Choroid plexus epithelial cell (primary cell): Measurements from ENCODE around the gene PTPRF.
"Not testable (repeated sequence)": the region's sequence is repeated elsewhere in the genome, so short reads cannot be mapped to it uniquely, and the experiment has no call there.

Experiments
- DNase-seq: peaks from one replicate; pipeline ENCODE4 v3.0.0-alpha.2; 2010; ENCODE audit warnings: low read depth
- H3K4me3 ChIP-seq: 2 replicates; pipeline ENCODE4 v1.5.1; 2011; ENCODE audit warnings: low read depth, mild to moderate bottlenecking, control low read depth, low read length, moderate library complexity
- CTCF ChIP-seq: conservative IDR thresholded peaks from 2 replicates; pipeline ENCODE4 v1.5.1; 2011; ENCODE audit warnings: low read depth, mild to moderate bottlenecking, control low read depth, inconsistent platforms, low read length, moderate library complexity

The PTPRF gene

GRCh38 chr1:43634721-43635120 is 104.0 kb downstream of the PTPRF start:
- no peak overlapping the region for H3K4me3 ChIP-seq
- DNase-seq = no peak
- TF ChIP-seq CTCF = no peak

- TF ChIP-seq CTCF = no peak
- no peak overlapping the region for H3K4me3 ChIP-seq
- DNase-seq = no peak
Observed at GRCh38 chr1:43636006-43636641, 105.4 kb downstream of the PTPRF start.

GRCh38 chr1:43637267-43637666 is 106.6 kb downstream of the PTPRF start:
- no peak for TF ChIP-seq CTCF
- no peak overlapping the region for H3K4me3 ChIP-seq
- no peak for DNase-seq

GRCh38 chr1:43638381-43638780 is 107.7 kb downstream of the PTPRF start:
- DNase-seq, H3K4me3 ChIP-seq: not testable (repeated sequence)

- no peak for DNase-seq
- H3K4me3 ChIP-seq = no peak overlapping the region
- no peak for TF ChIP-seq CTCF
Observed at GRCh38 chr1:43639976-43640794, 109.5 kb downstream of the PTPRF start.

- DNase-seq = no peak
- no peak overlapping the region for H3K4me3 ChIP-seq
- TF ChIP-seq CTCF = no peak
Observed at GRCh38 chr1:43644558-43644957, 113.9 kb downstream of the PTPRF start.

- no peak for TF ChIP-seq CTCF
- H3K4me3 ChIP-seq = no peak overlapping the region
- DNase-seq = no peak
Observed at GRCh38 chr1:43645461-43645860, 114.8 kb downstream of the PTPRF start.

- not testable (repeated sequence) for DNase-seq, H3K4me3 ChIP-seq
Observed at GRCh38 chr1:43647331-43647730, 116.6 kb downstream of the PTPRF start.
